NCI-H748 (cell line): ENCODE results near the gene CNOT11.
"Not testable (repeated sequence)": the region's sequence is repeated elsewhere in the genome, so short reads cannot be mapped to it uniquely, and the experiment has no call there.

Source experiments
- DNase-seq: peaks from one replicate; lab custom pipeline; 2025; ENCODE audit not compliant: unreplicated experiment; lab: John Stamatoyannopoulos, UW

The CNOT11 gene

GRCh38 chr2:101252408-101253012 lies at the start of gene CNOT11:
CNOT11 (plus strand) TSS chr2:101252886; CDS start chr2:101252965, 79 bp downstream.
- peak; percentile 97 for DNase-seq

GRCh38 chr2:101204400-101205115 lies 48.1 kb upstream of the CNOT11 start:
- DNase-seq = peak; percentile 1

GRCh38 chr2:101205521-101206479 lies 46.9 kb upstream of the CNOT11 start:
- DNase-seq = peak; percentile 58

GRCh38 chr2:101208830-101209229 lies 43.9 kb upstream of the CNOT11 start:
- DNase-seq = no peak

GRCh38 chr2:101219246-101219645 lies 33.4 kb upstream of the CNOT11 start:
- no peak for DNase-seq

- not testable (repeated sequence) for DNase-seq
These were observed 32.6 kb upstream of the CNOT11 start for GRCh38 chr2:101220091-101220490.

- DNase-seq = no peak
These were observed 28.9 kb upstream of the CNOT11 start for GRCh38 chr2:101223814-101224231.

- DNase-seq = no peak
These were observed 22.1 kb upstream of the CNOT11 start for GRCh38 chr2:101230541-101231001.

GRCh38 chr2:101231240-101231639 lies 21.4 kb upstream of the CNOT11 start:
- DNase-seq = no peak

GRCh38 chr2:101231937-101232730 lies 20.6 kb upstream of the CNOT11 start:
- DNase-seq = no peak

GRCh38 chr2:101232770-101233169 lies 19.9 kb upstream of the CNOT11 start:
- DNase-seq = no peak

- no peak for DNase-seq
These were observed 18.3 kb upstream of the CNOT11 start for GRCh38 chr2:101234169-101234938.

- not testable (repeated sequence) for DNase-seq
These were observed 16.7 kb upstream of the CNOT11 start for GRCh38 chr2:101235956-101236355.

GRCh38 chr2:101237944-101238343 lies 14.7 kb upstream of the CNOT11 start:
- DNase-seq = not testable (repeated sequence)

- DNase-seq = peak; percentile 23
These were observed 13.5 kb upstream of the CNOT11 start for GRCh38 chr2:101238930-101239759.

- not testable (repeated sequence) for DNase-seq
These were observed 12.9 kb upstream of the CNOT11 start for GRCh38 chr2:101239760-101240118.

- not testable (repeated sequence) for DNase-seq
These were observed 12.0 kb upstream of the CNOT11 start for GRCh38 chr2:101240694-101241093.

GRCh38 chr2:101241158-101241557 lies 11.5 kb upstream of the CNOT11 start:
- DNase-seq = no peak

- DNase-seq = not testable (repeated sequence)
These were observed 8.3 kb upstream of the CNOT11 start for GRCh38 chr2:101244373-101244772.
